NCI-H1105 (cell line): Measurements from ENCODE around the gene TRAF3.
"Not testable (repeated sequence)": the region's sequence is repeated elsewhere in the genome, so short reads cannot be mapped to it uniquely, and the experiment has no call there.

ENCODE experiments used
- DNase-seq: peaks from one replicate; lab custom pipeline; 2025; lab: John Stamatoyannopoulos, UW

TRAF3 gene

GRCh38 chr14:102751088-102751487, 26.2 kb upstream of the TRAF3 start:
- no peak for DNase-seq

- DNase-seq = no peak
Measured at GRCh38 chr14:102752239-102752847, 24.9 kb upstream of the TRAF3 start.

GRCh38 chr14:102754370-102755262, 22.6 kb upstream of the TRAF3 start:
- DNase-seq = no peak

- no peak for DNase-seq
Measured at GRCh38 chr14:102757646-102758045, 19.6 kb upstream of the TRAF3 start.

- no peak for DNase-seq
Measured at GRCh38 chr14:102758087-102758486, 19.2 kb upstream of the TRAF3 start.

- DNase-seq = no peak
Measured at GRCh38 chr14:102759456-102760187, 17.6 kb upstream of the TRAF3 start.

GRCh38 chr14:102760496-102761193, 16.6 kb upstream of the TRAF3 start:
- no peak for DNase-seq

- DNase-seq = no peak
Measured at GRCh38 chr14:102761206-102761605, 16.0 kb upstream of the TRAF3 start.

- no peak for DNase-seq
Measured at GRCh38 chr14:102764220-102764671, 13.0 kb upstream of the TRAF3 start.

GRCh38 chr14:102765770-102766169, 11.5 kb upstream of the TRAF3 start:
- DNase-seq = not testable (repeated sequence)

- no peak for DNase-seq
Measured at GRCh38 chr14:102768223-102769048, 8.8 kb upstream of the TRAF3 start.

- no peak for DNase-seq
Measured at GRCh38 chr14:102769049-102769327, 8.3 kb upstream of the TRAF3 start.

- DNase-seq = no peak
Measured at GRCh38 chr14:102770147-102771123, 6.8 kb upstream of the TRAF3 start.

GRCh38 chr14:102771144-102771543, 6.1 kb upstream of the TRAF3 start:
- no peak for DNase-seq

- DNase-seq = no peak
Measured at GRCh38 chr14:102772781-102773570, 4.3 kb upstream of the TRAF3 start.

- peak; percentile 23 for DNase-seq
Measured at GRCh38 chr14:102774391-102775153, 2.7 kb upstream of the TRAF3 start.

GRCh38 chr14:102775855-102776760, 1.1 kb upstream of the TRAF3 start:
- DNase-seq = no peak
